Lower leg skin (tissue), 4 donors: ENCODE measurements around the gene DDX49. TPM values are rescaled to one million over a fixed set of nuclear protein-coding genes. Genes with fewer than 3 reads are reported as not detected.

ENCODE experiments used
- DNase-seq, 2 donors: peaks; one replicate each; pipeline ENCODE4 v3.0.0-alpha.2; 2019; ENCODE audit warnings: low spot score in 2 of 2
- H3K4me3 ChIP-seq: fragments of 200-600 bp; sonication (generic); 2 replicates; pipeline ENCODE4 v1.5.1; 2017; ENCODE audit warnings: mild to moderate bottlenecking, low read depth; ENCODE audit not compliant: poor library complexity, severe bottlenecking
- CTCF ChIP-seq, 3 donors: fragments of 450-650 bp; IDR thresholded peaks; one replicate each; pipeline ENCODE4 v1.5.1; 2016; ENCODE audit warnings: antibody characterized with exemption in 3 of 3, mild to moderate bottlenecking in 3 of 3, moderate library complexity in 2 of 3
- POLR2A ChIP-seq, 2 donors: fragments of 450-650 bp; IDR thresholded peaks; one replicate each; pipeline ENCODE4 v1.6.1; 2016 to 2017; ENCODE audit warnings: antibody characterized with exemption in 2 of 2, mild to moderate bottlenecking in 1 of 2, moderate library complexity in 1 of 2
- WGBS, 2 donors: methylation state at CpG; one replicate each; pipeline ENCODE4 v1.1.5; 2018; 5-methylcytosine and 5-hydroxymethylcytosine counted together
- intact Hi-C: fragments of 100-400 bp; cut with DNase I; formaldehyde crosslinking; loops from one replicate; pipeline ENCODE4 v1.15.0; 2023; ENCODE audit warnings: low total_unique reads
- total RNA-seq, 4 donors: library from RNA; depleted of rRNA; stranded (reverse); fragments of >200 nt; gene quantifications; one replicate each; pipeline ENCODE4 v1.1.0, GENCODE V29; 2016

DDX49 gene
- total RNA-seq, 4 donors from 2014 or later = 50.0 to 87.7 (median 65.5) TPM

DNA sequence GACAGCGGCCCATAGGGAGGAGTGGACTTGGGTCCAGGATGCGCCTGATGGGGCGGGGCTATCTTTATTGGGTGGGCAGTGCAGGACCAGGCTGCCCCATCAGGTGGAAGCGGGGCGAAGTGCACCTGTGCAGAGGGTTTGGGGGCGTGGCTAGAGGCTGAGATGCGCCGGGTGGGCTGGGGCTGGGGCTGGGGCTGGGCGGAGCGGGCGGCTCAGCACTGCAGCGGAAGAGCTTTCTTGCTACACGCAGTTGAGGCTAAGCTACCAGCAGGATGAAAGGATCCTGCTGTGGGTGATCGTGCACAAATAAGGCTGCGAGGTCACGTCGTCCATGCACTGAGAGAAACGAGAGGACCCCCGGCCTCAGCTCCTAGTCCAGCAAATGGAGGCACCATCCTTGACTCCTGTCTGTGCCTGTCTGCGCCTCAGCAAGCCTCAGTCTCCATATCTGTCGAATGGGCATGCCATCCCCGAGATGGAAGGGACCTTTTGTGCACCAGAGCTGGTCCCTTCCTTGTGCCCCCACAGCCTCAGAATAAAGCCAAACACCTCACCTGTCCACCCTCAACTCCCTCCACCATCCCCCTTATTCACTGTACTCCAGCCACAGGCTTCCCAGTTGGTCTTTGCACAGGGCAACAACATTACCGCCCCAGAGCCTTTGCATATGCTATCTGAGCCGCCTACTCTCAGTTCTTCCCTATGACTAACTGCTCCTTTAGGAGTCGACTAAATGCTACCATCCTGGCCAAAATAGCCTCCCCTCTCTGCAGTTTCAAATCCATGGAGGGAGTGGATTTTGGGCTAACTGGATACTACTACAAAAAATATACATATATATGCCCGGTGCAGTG, 42.5 kb downstream of the DDX49 start:
- no peak for TF ChIP-seq POLR2A (IDR thresholded peaks at IDR 0.05)
- no peak for TF ChIP-seq CTCF (IDR thresholded peaks at IDR 0.05)
- intact Hi-C loops = no loop called here
- H3K4me3 ChIP-seq = no peak overlapping the region
- WGBS, 2 donors = 25 to 26% methylated on average over 26 of the region's 26 CpGs
- no peak for DNase-seq

DNA sequence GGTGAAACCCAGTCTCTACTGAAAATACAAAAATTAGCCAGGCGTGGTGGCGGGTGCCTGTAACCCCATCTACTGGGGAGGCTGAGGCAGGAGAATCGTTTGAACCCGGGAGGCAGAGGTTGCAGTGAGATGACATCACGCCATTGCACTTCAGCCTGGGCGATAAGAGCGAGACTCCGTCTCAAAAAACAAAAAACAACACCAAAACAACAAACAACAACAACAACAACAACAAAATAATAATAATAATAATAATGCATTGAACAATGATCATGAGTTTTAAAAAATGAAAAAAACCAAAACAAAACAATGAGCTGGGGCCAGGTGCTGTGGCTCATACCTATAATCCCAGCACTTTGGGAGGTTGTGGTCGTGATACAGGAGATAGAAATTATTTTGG, 44.6 kb downstream of the DDX49 start:
- TF ChIP-seq CTCF (IDR thresholded peaks at IDR 0.05) (no peak), POLR2A (IDR thresholded peaks at IDR 0.05) (no peak)
- intact Hi-C loops = no loop called here
- no peak overlapping the region for H3K4me3 ChIP-seq
- 89 to 92% methylated on average over 9 of the region's 9 CpGs for WGBS, 2 donors
- DNase-seq = no peak

GRCh38 chr19:18966307-18966706, 46.8 kb downstream of the DDX49 start:
- 41 to 47% methylated on average over 4 of the region's 4 CpGs for WGBS, 2 donors
- TF ChIP-seq CTCF (IDR thresholded peaks at IDR 0.05) = no peak
- no peak for TF ChIP-seq POLR2A (IDR thresholded peaks at IDR 0.05)
- no peak for DNase-seq
- H3K4me3 ChIP-seq = no peak overlapping the region
- intact Hi-C loops = no loop called here

GRCh38 chr19:18967358-18968146, 48.0 kb downstream of the DDX49 start:
- 25 to 34% methylated on average over 11 of the region's 11 CpGs for WGBS, 2 donors
- intact Hi-C loops = no loop called here
- TF ChIP-seq POLR2A (IDR thresholded peaks at IDR 0.05) (no peak), CTCF (IDR thresholded peaks at IDR 0.05) (no peak)
- H3K4me3 ChIP-seq = no peak overlapping the region
- peak; percentile 80 to 96 for DNase-seq

- no peak for TF ChIP-seq POLR2A (IDR thresholded peaks at IDR 0.05)
- TF ChIP-seq CTCF (IDR thresholded peaks at IDR 0.05) = no peak
- intact Hi-C loops = no loop called here
- WGBS, 2 donors = 57 to 61% methylated on average over 13 of the region's 13 CpGs
- no peak for DNase-seq
- H3K4me3 ChIP-seq = no peak overlapping the region
These were observed 50.6 kb downstream of the DDX49 start for GRCh38 chr19:18969931-18970659.
